ENCODE measurements around the gene OGA.

DNA sequence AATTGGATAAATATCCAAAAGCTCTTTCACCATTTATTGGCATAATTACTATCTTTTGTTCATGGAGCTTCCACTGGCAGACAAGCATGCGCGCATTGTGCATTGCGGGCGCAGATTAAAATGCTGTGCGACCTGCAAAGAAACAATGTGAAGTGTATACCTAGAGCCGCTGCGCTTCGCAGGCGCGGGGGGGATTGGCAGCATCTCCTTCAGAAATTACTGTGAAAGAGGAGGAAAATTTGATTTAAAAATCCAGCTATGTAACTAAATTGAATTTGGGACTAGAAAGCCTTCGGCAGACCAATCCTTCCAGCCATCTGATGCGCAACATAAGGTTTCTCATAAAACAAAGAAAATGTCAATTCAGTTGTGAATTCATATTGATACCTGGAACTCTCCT is 24.7 kb downstream of the OGA start:
- TF ChIP-seq GATA3 (IDR thresholded peaks at IDR 0.05; ENCODE audit: low read depth, low read length) (no peak), GATA2 (IDR thresholded peaks at IDR 0.05; ENCODE audit: low read depth, low read length) (no peak)

Data from SH-SY5Y (cell line).